ENCODE data around the gene KLHL24.
"Not testable (repeated sequence)": the region's sequence is repeated elsewhere in the genome, so short reads cannot be mapped to it uniquely, and the experiment has no call there.

DNA sequence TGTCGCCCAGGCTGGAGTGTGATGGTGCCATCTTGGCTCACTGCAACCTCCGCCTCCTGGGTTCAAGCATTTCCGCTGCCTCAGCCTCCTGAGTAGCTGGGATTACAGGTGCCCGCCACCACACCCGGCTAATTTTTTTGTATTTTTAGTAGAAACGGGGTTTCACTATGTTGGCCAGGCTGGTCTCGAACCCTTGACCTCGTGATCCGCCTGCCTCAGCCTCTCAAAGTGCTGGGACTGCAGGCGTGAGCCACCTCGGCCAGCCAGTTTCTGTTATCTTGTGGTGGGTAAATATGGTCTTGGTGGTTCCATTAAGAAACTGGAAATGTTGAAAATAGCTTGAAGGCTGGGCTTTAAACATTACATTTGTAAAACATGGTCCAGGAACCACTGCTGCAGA lies 5.2 kb downstream of the KLHL24 start:
- TF ChIP-seq, protein P1, sequence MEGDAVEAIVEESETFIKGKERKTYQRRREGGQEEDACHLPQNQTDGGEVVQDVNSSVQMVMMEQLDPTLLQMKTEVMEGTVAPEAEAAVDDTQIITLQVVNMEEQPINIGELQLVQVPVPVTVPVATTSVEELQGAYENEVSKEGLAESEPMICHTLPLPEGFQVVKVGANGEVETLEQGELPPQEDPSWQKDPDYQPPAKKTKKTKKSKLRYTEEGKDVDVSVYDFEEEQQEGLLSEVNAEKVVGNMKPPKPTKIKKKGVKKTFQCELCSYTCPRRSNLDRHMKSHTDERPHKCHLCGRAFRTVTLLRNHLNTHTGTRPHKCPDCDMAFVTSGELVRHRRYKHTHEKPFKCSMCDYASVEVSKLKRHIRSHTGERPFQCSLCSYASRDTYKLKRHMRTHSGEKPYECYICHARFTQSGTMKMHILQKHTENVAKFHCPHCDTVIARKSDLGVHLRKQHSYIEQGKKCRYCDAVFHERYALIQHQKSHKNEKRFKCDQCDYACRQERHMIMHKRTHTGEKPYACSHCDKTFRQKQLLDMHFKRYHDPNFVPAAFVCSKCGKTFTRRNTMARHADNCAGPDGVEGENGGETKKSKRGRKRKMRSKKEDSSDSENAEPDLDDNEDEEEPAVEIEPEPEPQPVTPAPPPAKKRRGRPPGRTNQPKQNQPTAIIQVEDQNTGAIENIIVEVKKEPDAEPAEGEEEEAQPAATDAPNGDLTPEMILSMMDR (conservative IDR thresholded peaks at IDR 0.05; ENCODE audit: low read depth, low read length), result not testable (repeated sequence)
- TF ChIP-seq MAZ (IDR thresholded peaks at IDR 0.05; ENCODE audit: borderline replicate concordance, low read depth, low read length); FOS (IDR thresholded peaks at IDR 0.05; ENCODE audit: low read depth, low read length); RFX5 (IDR thresholded peaks at IDR 0.05; ENCODE audit: low read depth, low read length); CEBPB (IDR thresholded peaks at IDR 0.05; ENCODE audit: low read depth, low read length); SMC3 (IDR thresholded peaks at IDR 0.05; ENCODE audit: low read depth, low read length); POLR2A (IDR thresholded peaks at IDR 0.05; ENCODE audit: low read depth, low read length); RCOR1 (IDR thresholded peaks at IDR 0.05; ENCODE audit: insufficient replicate concordance, low read length); NFE2L2 (IDR thresholded peaks at IDR 0.05; ENCODE audit: low read depth, low read length); ELK1 (IDR thresholded peaks at IDR 0.05; ENCODE audit: borderline replicate concordance, low read depth, low read length): not testable (repeated sequence)
- TF ChIP-seq, protein P2, sequence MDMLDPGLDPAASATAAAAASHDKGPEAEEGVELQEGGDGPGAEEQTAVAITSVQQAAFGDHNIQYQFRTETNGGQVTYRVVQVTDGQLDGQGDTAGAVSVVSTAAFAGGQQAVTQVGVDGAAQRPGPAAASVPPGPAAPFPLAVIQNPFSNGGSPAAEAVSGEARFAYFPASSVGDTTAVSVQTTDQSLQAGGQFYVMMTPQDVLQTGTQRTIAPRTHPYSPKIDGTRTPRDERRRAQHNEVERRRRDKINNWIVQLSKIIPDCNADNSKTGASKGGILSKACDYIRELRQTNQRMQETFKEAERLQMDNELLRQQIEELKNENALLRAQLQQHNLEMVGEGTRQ (IDR thresholded peaks at IDR 0.05; ENCODE audit: low read depth, low read length), result not testable (repeated sequence)
